Subcutaneous preadipocyte (primary cell): ENCODE data around the gene CDC6. TPM values are rescaled to one million over a fixed set of nuclear protein-coding genes. Genes with fewer than 3 reads are reported as not detected.

Experiments used
- total RNA-seq: library from RNA; depleted of rRNA; stranded (reverse); fragments of >200 nt; gene quantifications from 2 replicates; pipeline ENCODE4 v1.2.3, GENCODE V29; 2012

Gene CDC6
- total RNA-seq = 16.9 and 39.5 TPM in 2 replicates

GRCh38 chr17:40287494-40288369 lies at the start of gene CDC6:
TSS of gene CDC6 (plus strand) at chr17:40287879. CDS start at chr17:40289421, 1,542 bp downstream.

GRCh38 chr17:40309031-40309948 lies 21.6 kb downstream of the CDC6 start, which contains the start of gene RARA:
TSS of gene RARA (plus strand) at chr17:40309180. CDS start at chr17:40331219, 22,039 bp downstream.

Other genes starting within 250 kb of the CDC6 start
- gene MED24, start 233.5 kb upstream of the CDC6 start, total RNA-seq = 54.2 and 57.0 TPM in 2 replicates
- gene THRA, start 224.9 kb upstream of the CDC6 start, total RNA-seq = 20.2 and 21.5 TPM in 2 replicates
- gene NR1D1, start 187.3 kb upstream of the CDC6 start, total RNA-seq = 2.6 and 3.1 TPM in 2 replicates
- 51.8 and 70.6 TPM in 2 replicates for gene MSL1, start 165.9 kb upstream of the CDC6 start, total RNA-seq
- gene CASC3, start 147.3 kb upstream of the CDC6 start, total RNA-seq = 40.4 and 49.1 TPM in 2 replicates
- 1.8 and 2.3 TPM in 2 replicates for gene RAPGEFL1, start 110.4 kb upstream of the CDC6 start, total RNA-seq
- 5.5 and 6.6 TPM in 2 replicates for gene WIPF2, start 68.6 kb upstream of the CDC6 start, total RNA-seq
- gene RARA, start 21.3 kb downstream of the CDC6 start, total RNA-seq = 11.0 and 13.3 TPM in 2 replicates
- 0.39 TPM in 1 of 2 replicates, not detected in the other for gene GJD3, start 76.9 kb downstream of the CDC6 start, total RNA-seq
- gene TOP2A, start 130.0 kb downstream of the CDC6 start, total RNA-seq = 90.4 and 113 TPM in 2 replicates
- gene IGFBP4, start 155.6 kb downstream of the CDC6 start, total RNA-seq = 146 and 153 TPM in 2 replicates
- gene TNS4, start 213.7 kb downstream of the CDC6 start, total RNA-seq = under 0.01 TPM in 1 of 2 replicates, not detected in the other